ENCODE results near the gene S100A14. TPM values are rescaled to one million over a fixed set of nuclear protein-coding genes. Genes with fewer than 3 reads are reported as not detected.

Gene S100A14
- total and polyA plus RNA-seq, 2 of the 4 experiments (the other 2 are of a cell fraction): 0.10 TPM; not detected in 1

GRCh38 chr1:153659656-153660055 lies 43.5 kb upstream of the S100A14 start:
- Histone ChIP-seq H3K23ac (ENCODE audit: low read depth, low read length) (no peak overlapping the region), H3K4me1 (ENCODE audit: control insufficient read depth, insufficient read depth, low read length) (peaks cover 3% of the 10 kb centered on the region), H3K56ac (ENCODE audit: extremely low read depth, insufficient read depth, low read length) (no peak overlapping the region), H2BK5ac (ENCODE audit: low read depth, low read length, poor library complexity, severe bottlenecking) (no peak overlapping the region), H3K36me3 (ENCODE audit: control insufficient read depth, insufficient read depth, low read length) (peaks cover 33% of the 10 kb centered on the region), H3K4me3 (ENCODE audit: insufficient read depth, low read depth, low read length) (no peak overlapping the region), H3K4me2 (ENCODE audit: low read depth, low read length) (peak overlapping the region; percentile 83), H3K9me1 (ENCODE audit: insufficient read depth, low read length) (no peaks in the 10 kb centered on the region; the same call in 1 of the 2 replicates), H3K9me3 (ENCODE audit: control insufficient read depth, insufficient read depth, low read length) (no peaks in the 10 kb centered on the region), H3K27me3 (ENCODE audit: control insufficient read depth, insufficient read depth, low read length) (no peaks in the 10 kb centered on the region), H3K9ac (ENCODE audit: low read depth, low read length) (peak overlapping the region; percentile 85; the same call in 1 of the 2 replicates), H2AK9ac (replicated peaks; ENCODE audit: low read depth, low read length, poor library complexity) (no peak overlapping the region), H3K27ac (ENCODE audit: insufficient read depth, low read length) (no peak overlapping the region), H4K8ac (ENCODE audit: low read depth in 2 of 2, low read length in 2 of 2) (no peak overlapping the region), H4K5ac (ENCODE audit: low read depth, low read length) (no peak overlapping the region), H2BK120ac (ENCODE audit: low read depth, low read length) (no peak overlapping the region), H2AFZ (replicated peaks; ENCODE audit: low read length, poor library complexity) (no peak overlapping the region), H2AK5ac (ENCODE audit: low read depth, low read length) (no peak overlapping the region), H4K91ac (ENCODE audit: insufficient read depth, low read depth, low read length) (no peak overlapping the region), H2BK15ac (ENCODE audit: low read depth, low read length) (no peak overlapping the region), H4K20me1 (ENCODE audit: insufficient read depth, low read length) (no peaks in the 10 kb centered on the region), H3K4ac (ENCODE audit: low read depth, low read length) (no peak overlapping the region), H3K79me1 (ENCODE audit: low read depth in 1 of 2, low read length in 2 of 2) (peaks cover 14 to 24% of the 10 kb centered on the region in 2 experiments; a peak in 3 of 4 replicates), H2BK20ac (ENCODE audit: low read depth, low read length) (no peak overlapping the region), H3K18ac (ENCODE audit: low read depth, low read length) (no peak overlapping the region), H3K14ac (replicated peaks; ENCODE audit: low read depth, low read length) (no peak overlapping the region)
- POLR2A ChIA-PET (ENCODE audit: unreplicated experiment): no interaction called here
- no TSS peak for BruUV-seq (replicated peaks)
- dilution Hi-C loops (cut with HindIII; ENCODE audit: low sequenced_read_pairs, unreplicated experiment): no loop called here
- WGBS, 2 experiments (ENCODE audit: extremely low coverage in 2 of 2, insufficient read length in 1 of 2): no CpG with 5 or more reads among the region's 9 CpGs
- DNase-seq (no peak), ATAC-seq (ENCODE audit: low read depth) (no peak)
- no peak for TF ChIP-seq SMC3 (IDR thresholded peaks at IDR 0.05; ENCODE audit: low read depth, low read length)
- TF ChIP-seq RCOR1 (IDR thresholded peaks at IDR 0.05; ENCODE audit: insufficient replicate concordance, low read length): no peak
- TF ChIP-seq POLR2A (IDR thresholded peaks at IDR 0.05; ENCODE audit: low read depth, low read length): no peak
- TF ChIP-seq CHD1 (IDR thresholded peaks at IDR 0.05; ENCODE audit: low read depth, low read length): no peak
- no peak for TF ChIP-seq USF2 (IDR thresholded peaks at IDR 0.05; ENCODE audit: low read depth, low read length)
- no peak for TF ChIP-seq NFE2L2 (IDR thresholded peaks at IDR 0.05; ENCODE audit: low read depth, low read length)
- TF ChIP-seq MAZ (IDR thresholded peaks at IDR 0.05; ENCODE audit: borderline replicate concordance, low read depth, low read length): no peak
- no peak for TF ChIP-seq CEBPB (IDR thresholded peaks at IDR 0.05; ENCODE audit: low read depth, low read length)
- in situ Hi-C loops (cut with MboI; ENCODE audit: low sequenced_read_pairs): no loop called here
- intact Hi-C loops (cut with micrococcal nuclease): loop anchor here (2.0 kb wide), 1 partner anchor 87 kb away; no protein-coding TSS in a partner anchor
- CTCF ChIA-PET: interaction anchor here (1.1 to 1.5 kb wide), 2 partner anchors 26 to 87 kb away, joined by 3 to 4 read pairs; partner anchors contain the start of gene CHTOP
